ENCODE measurements around the gene GAB1.

GAB1 gene

DNA sequence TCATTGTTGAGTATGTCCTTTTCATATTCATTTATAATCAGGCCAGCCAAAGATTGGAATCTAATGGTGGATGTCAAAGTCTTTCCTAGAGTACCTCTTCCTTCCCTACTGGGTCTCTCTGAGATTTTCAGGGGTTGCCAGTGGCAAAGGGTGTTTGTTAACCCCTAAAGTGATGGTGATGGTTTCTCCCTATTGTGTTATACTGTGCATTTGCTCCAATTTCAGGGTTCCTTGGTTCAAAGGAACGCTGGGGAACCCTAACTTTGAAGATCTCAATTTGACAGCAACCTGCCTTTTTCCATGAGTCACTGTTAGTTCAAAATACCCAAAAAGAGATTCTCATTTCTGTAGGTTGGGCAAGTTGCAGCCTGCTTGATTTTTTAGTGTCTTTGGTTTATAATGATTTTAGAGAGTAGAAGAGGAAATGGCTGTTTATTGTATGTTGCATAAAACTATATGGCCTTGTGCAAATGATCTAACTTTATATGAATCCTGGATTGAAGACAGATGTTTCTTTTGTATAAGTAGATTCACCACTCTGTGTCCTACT, 23.0 kb downstream of the GAB1 start:
- no peak for DNase-seq

DNA sequence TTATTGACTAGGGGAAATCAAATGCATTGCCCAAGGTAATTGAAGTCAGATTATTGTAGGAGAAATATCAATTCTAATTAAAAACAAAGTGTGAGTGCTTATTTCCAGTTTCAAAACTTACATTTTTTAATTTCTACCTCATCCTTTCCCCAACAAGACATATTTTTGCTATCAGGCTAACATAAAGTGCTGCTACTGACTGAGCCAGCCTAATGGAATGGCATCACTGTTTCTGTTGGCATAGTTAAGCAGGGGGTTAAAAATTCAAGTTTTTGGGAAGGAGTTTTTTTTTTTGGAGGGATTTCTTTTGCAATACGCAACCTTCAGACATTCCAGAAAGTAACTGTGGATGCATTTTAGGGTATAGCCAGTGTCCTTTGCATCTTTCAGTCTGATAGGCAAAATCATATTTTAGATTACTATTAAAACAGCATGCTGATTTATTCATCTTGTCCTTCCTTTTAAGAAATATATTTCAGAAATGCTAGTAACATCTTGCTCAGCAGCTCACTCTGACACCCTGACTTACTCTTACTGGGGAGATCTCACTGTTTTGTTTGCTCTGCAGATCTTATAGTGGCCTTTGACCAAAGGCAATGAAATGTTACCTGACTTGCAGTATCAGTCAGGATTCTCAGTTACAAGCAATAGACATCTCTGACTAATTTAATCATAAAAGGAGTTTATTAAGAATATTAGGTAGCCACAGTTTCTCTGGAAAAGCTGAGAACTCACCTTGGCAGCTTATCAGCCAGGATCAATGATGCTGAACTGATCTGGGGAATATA, 24.4 kb downstream of the GAB1 start:
- no peak for DNase-seq

DNA sequence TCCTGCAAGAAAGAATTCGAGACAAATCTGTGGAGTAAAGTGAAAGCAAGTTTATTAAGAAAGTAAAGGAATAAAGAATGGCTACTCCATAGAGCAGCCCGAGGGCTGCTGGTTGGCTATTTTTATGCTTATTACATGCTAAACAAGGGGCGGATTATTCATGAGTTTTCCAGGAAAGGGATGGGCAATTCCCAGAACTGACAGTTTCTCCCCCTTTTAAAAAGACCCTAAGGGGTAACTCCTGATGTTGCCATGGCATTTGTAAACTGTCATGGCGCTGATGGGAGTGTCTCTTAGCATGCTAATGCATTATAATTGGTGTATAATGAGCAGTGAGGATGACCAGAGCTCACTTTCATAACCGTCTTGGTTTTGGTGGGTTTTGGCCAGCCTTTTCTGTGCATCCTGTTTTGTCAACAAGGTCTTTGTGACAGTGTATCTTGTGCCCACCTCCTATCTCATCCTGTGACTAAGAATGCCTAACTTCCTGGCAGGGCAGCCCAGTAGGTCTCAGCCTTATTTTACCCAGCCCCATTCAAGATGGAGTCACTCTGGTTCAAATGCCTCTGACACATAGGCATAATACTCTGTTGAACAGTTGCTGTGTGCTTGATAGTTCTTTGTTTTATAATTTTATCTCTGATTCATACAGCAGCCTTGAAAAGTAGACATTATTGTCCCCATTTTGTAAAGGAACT, 25.8 kb downstream of the GAB1 start:
- no peak for DNase-seq

DNA sequence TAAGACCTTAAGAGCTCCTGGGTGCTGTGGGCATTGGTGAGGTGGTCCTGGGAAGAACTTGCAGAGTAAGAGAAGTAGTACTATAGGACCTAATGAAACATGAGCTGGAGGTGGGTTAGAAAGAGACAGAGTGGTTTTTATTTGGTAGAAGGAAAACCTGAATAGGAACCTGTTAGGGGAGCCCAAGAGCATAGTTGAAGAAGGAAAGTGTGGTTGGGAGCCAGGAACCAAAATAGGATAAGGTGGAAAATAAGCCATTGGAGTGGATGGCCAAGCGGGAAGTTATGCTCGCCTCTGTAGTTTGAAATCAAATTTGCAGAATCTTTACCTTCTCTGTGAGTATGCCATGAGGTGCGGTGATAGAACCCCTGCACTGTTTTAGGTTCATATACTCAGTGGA, 26.7 kb downstream of the GAB1 start:
- DNase-seq: no peak

DNA sequence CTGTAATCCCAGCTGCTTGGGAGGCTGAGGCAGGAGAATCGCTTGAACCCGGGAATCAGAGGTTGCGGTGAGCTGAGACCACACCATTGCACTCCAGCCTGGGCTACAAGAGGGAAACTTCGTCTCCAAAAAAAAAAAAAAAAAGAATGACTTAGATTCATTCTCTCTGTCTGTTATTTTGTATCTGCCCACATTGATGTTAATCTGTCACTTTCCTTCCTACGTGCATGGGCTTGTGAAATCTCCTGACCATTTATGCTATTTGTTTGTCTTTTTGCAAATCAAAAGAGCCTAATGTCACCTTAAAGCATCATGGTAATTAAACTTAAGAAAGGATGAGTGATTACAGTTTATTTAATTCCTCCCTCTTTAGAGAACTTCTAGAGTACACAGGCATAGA, 27.4 kb downstream of the GAB1 start:
- no peak for DNase-seq

DNA sequence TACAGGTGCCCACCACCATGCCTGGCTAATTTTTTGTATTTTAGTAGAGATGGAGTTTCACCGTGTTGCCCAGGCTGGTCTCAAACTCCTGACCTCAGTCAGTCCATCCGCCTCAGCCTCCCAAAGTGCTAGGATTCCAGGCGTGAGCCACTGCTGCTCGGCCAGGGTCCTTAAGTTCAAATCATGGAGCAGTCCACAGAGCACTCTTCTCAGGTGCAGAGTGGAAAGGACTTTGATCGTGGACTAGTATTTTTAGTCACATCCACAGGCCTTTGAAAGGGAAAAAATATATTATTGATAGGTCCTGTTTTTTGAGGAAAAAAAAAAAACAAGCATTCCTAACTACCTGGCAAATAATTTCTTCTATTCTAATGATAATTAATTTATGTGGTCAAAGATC, 31.2 kb downstream of the GAB1 start:
- DNase-seq: no peak

DNA sequence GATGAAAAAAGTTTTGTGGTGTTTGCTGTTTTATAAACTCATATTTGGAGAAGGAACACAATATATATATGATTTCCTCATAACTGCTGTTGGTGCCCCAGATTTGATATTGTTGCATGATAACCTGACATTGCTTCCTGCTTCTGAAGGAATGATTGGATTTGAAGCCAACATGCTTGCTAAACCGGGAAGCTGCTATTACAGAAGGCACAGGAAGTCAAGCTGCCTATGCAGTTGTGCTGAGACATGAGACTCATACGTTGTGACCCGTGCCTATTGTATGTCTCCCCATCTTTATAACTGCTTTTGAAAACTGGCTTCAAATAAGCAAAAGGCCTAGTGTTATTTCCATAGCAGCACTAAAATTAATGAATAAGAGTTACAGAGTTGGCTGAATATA, 32.9 kb downstream of the GAB1 start:
- DNase-seq: no peak

DNA sequence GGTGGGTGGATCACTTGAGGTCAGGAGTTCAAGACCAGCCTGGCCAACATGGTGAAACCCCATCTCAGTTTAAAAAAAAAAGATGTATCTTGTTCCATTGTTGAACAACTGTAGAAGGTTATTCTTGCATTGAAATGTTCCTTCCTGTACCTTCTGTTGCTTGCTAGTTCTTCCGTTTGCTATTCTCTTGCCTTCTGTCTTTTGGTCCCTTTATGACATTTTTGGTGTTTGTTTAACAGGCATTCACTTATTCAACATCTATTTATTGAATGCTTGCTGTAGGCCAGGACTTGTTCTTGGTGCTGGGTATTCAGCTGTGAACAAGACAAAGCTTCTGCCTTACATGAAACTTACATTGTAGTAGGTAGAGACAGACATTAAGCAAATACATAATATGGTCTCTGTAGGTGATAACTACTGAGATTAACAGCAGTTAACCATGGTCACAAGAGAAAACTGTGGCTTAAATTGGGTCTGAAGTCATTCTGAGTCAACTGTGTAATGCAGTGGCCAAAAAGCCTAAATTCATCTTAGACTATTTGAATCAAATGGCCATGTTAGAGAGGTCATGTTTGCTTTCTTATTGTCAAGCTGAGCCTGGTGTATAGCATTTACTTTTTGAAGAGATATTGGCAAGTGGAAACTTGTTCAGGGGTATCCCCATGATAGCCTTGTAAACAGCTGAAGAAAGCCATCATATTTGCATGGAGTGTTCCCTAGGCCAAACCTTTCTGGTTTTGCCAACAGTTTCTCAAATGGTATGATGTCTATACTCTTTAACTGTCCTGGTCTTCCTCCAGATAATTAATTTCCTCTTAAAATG, 35.6 kb downstream of the GAB1 start:
- DNase-seq: no peak

DNA sequence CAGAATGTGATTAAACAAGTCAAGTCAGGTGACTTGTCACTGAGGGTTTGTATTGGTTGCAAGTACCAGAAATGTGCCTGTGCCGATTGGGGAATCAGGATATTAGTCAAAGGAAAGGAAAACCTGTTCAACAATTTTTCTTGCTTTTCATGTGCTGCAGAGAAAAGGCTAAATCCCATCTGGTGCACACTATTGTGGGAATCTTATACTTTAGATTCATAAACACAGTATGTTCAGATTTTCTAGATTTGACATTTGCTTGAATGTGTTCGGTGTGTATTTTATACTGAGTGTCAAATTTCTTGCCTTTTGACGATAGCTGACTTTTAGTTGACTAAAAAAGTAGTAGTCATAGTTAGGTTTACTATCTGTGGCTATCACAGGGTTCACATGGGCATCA, 37.6 kb downstream of the GAB1 start:
- DNase-seq: no peak

DNA sequence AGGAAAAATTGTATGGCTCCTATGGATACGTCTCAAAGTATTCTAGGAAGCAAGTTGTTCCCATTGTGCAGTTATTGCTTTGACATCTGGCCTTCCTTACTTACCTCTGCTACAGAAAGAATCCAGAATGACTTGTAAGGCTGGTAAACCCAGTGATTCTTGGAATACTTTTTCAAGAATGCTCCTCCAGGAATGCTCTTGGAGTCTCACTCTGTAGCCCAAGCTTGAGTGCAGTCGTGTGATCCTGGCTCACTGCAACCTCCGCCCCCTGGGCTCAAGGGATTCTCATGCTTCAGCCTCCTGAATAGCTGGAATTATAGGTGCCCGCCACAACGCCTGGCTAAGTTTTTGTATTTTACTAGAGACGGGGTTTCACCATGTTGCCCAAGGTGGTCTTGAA, 38.1 kb downstream of the GAB1 start:
- DNase-seq: no peak

DNA sequence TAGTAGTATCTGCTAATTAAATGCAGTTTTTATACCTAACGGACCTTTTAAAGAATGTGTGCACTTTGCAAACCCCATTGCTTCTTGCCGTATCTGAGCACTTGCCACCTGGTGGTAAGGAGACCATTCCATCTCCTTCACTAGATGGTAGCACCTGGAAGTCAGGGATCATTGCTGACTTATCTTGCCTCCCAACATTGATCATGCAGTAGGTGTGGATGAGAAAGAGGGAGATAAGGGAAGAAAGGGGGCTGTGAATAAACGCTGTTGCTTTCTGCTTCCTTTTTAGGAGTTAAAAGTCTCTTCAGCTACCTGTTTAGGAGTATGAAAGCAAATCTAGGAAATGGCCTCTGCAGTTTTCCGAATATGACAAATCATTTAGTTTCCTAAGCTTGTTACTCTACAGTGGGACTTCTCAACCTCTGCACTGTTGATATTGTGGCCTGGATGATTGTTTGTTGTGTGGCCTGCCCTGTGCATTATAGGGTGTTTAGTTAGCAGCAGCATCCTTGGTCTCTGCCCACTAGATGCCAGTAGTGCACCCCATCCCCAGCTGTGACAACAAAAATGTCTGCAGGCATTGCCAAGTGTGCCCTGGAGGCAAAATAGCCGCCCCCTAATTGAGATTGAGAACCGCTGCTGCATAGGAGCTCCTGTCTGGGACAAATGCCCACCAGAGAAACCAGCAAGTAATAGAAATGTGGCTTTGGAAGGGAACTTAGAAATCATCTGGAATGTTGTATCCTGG, 38.8 kb downstream of the GAB1 start:
- DNase-seq: no peak

DNA sequence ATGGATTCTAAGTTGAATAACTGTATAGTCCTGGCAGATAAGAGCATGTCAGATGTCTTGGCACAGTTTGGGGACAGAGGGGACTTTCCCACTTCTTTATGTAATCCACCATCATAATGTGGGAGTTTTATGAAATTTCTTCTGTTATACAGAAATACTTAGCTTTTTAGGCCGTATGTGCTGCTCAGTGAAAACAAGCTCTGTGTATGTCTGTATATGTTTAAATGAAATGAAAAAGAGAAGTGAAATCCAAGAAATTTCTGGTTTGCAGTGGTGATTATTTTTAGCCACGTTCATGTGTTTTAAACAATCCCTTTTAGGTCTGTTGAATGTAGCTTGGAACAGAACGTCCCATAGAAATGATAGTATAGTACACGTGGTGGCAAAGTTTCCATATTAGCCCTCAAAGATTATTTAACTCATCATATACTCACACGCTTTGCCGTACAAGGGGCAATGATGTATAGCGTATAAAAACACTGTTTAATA, 41.0 kb downstream of the GAB1 start:
- no peak for DNase-seq

DNA sequence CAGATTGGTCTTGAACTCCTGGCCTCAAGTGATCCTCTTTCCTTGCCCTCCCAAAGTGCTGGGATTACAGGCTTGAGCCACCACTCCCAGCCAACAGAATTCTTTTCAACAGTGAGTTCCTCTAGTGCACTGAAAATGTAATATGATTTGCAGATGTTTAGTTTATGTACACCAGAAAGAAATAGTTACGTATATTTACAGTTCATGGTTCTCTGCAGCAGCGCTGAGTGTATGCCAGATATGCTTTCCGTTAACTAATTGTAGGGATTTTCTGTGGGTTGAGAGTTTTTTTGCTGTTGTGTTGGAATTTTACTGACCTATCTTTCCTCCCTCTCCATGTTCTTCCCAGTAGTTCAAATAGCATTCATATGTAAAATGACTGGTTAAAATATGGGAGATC, 44.0 kb downstream of the GAB1 start:
- no peak for DNase-seq

DNA sequence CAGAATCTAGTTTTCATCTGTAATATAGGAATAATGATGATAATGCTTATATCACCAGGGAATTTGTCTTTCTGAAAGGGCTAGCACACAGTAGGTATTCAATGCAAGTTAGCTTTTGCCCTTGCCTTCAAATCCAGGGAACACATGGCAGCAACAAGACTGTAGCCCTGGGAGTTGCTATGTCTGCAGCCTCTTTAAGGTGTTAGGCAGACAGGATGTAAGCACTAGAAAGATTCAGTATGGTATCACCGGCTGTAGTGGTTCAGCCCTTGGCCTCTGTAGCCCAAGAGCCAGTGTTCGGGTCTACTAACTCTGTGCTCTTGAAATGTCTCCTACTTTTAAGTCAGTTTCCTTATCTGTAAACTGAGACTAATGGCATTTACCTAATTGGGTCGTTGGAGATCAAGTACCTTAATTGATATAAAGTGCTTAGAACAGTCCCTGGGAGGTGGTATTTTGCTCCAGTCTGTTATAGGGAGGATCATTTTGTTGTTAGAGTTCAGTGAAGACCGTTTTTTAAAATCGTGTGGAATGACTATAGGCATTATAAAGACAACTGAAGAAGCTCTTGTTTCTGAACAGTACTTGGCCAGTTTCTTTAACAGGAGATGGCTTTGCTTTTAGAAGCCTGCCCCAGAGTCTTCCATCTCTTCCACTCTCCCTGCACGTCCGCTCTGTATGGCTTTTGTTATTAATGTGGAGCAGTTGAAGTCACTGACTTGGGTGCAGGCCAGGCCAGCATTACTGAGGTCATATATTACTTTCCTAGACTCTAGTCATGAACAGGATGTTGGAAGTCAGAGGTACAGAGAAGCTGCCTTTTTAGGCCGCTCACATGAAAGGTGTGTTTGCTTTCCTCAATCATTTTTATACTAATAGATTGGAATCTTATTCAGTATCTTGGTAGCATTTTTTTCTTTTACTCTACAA, 44.8 kb downstream of the GAB1 start:
- DNase-seq: no peak

DNA sequence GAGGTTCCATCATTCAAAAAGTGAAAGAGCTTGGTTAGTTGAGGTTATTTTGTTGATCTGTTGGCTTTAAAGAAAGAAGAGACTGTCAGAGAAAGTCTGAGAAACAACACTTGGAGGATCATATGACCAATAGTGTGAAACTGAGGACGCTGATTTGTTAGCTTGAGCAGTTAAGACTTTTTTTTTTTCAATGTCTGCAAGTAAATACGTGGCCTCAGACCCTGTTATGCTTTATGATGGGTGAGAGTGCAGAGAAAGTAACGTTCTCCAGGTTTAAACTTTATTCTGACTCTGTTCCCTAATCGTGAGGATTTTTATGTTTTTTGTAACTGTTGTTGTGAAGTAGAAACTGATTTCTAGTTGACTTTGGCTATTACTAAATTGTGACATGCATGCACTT, 45.9 kb downstream of the GAB1 start:
- DNase-seq: no peak

DNA sequence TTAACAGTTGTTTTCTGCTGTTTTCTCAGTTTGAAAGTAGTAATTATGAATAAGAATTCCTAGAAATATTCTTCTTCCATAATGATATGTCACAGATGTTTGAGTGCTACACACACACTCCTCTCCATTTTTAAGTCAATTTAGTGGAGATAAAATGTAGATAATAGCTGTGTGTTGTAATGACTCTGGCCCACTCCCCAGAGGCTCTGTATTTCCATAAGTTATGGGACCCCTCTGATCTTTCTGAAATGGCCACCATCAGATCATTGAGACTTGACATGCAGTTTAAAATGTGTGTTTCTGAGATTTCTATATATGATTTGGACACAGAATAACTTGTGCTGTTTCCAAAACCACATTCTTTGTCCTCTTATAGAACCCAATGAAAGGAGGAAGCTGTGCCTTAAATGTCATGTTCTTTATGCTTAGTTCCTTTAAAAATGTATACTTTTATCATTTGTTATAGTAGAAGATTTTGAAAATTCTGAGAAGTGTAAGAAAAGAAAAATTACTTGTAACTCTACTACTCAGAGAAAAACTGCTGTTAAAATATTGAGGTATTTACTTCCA, 46.4 kb downstream of the GAB1 start:
- DNase-seq: no peak

DNA sequence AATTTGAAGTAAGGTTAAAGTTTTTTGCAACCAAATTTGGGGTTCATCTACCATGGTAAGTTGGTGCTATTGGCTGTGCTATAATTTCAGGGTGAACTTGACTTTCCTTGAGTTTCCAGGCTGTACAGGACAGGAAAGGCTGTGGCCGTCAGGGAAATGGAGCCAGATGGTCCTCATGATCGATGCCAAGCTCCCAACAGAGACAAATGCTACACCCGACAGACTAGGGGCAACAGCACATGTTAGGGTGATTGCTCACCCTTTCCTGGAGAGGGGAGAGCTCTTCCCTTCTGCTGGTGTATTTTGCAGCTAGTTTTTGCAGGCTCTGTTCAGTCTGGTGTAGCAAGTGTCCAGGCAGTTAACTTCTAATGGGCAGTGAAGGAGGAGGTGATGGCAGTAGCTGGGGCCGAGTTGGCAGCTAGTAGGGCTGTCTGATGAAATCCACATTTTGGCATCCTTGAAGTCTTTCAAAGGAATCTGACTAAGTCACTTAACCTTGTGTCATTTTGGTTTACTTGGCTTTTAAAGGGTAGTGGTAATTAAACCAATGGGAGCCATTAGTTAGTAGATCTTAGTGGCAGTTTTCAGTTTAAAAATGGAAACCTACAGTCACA, 47.8 kb downstream of the GAB1 start:
- DNase-seq: no peak

DNA sequence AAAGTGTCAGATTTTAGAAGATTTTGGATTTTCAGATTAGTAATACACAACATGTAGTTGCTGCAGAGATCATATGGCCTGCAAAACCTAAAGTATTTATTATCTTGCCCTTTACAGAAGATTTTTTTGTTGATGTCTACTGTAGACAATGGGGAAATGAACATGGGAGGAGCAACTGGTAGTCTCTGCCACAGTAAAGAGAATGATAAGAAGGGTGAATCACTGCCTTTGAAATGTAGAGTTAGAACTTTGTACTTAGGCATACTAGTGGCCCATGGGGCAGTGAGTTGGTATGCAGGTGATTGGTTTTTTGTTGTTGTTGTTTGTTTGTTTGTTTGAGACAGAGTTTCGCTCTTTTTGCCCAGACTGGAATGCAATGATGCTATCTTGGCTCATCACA, 50.1 kb downstream of the GAB1 start:
- no peak for DNase-seq

DNA sequence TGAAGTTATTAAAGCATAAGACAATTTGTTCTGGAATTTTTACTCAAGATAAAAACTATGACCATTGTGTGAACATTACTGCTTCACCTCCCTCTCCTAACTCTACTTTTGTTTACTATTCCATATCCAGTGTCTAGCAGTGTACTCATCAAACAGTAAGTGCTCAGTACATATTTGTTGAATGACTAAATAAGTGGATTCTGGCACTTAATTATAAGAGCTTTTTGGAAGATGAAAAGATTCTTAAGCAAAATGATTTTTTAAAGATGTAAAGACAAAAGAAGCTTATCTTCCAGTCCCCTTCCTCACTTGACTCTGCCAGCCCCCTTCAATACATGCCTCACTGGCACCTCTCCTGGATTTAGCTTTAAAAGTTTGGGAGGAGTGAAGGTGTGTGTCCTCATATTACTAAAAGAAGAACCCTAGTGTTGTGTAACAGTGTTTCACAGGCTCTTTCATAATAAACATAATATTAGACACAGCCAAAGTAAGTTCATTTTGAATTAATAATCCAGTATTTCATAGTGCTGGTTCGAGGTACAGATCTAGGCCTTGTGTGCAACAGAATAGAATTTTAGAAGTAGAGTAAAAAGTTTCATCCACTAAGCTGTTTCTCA, 53.0 kb downstream of the GAB1 start:
- DNase-seq: no peak

DNA sequence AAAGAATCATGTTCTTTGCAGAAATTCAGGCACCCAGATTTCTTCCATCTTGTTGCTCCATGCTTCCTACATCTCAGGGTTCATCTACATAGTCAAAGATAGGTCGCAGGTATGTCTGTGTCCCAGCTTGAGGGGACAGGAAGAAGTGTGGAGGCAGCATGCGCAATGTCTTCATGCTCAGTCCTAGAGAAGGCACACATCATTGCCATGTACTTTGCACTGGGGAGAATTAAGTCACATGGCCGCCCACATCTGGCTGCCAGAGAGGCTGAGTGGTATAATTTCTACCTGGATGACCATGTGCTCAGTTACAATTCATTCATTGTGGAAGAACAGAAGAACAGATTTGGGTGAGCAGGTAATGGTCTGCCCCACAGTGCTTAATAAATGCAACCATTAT, 54.1 kb downstream of the GAB1 start:
- no peak for DNase-seq
